ENCODE results near the gene PLA2G6.
A peak's percentile ranks its signal among the peaks of the same experiment; 100 is the strongest.
"Not testable (repeated sequence)": the region's sequence is repeated elsewhere in the genome, so short reads cannot be mapped to it uniquely, and the experiment has no call there.

PLA2G6 gene

GRCh38 chr22:38129021-38129420 lies 52.6 kb downstream of the PLA2G6 start:
- DNase-seq: no peak

DNA sequence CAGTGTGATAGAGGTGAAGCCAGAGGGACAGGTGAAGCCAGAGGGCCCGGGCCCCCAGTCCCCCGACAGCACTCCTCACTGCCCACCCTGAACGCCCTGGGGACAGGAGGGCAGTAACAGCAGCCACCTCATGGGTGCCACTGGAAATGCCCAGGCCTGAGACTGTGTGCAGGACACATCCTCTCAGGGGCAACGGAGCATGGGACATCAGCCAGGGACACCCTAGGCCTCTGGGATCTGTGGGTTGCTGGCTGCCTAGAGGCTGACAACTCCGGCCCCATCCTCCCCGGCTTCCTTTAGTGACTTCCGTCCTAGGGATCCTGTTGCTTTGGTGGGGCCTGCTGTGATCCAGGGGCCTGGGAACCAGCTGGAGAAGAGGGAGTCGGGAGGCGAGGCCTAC lies 53.8 kb downstream of the PLA2G6 start:
- no peak for DNase-seq

DNA sequence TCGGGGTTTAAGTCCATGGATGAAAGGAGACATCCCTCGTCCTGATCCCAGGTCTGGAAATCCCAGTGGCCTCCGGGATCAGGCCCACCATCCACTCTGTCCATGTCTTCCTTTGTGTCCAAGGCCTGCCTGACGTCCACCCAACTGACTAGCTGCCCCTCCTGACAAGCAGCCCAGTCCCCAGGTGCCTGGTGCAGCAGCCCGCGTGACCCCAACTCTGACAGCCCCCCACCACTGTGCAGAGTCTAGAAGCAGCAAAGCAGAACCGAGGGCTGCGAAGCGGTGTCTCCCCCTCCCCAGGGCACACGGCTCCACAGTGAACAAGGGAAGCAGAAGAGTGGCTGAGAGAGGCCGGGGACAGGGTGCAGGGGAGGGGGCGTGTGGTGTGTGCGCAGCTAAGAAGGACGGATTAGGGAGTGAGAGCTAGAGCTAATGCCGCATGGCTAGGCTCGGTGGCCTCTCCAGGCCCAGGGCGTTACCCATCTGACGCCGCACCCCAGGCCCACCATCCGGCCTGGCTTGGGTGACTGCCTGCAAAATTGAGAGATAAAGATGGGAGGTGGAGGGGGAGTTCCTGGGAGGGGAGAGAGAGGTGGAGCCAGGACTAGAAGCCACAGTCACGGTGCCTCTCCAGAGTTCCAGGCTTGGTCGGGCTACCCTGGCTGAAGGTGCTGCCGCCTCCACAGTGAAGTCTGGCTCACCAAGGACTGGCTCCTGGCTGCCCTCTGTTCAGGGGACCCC lies 54.5 kb downstream of the PLA2G6 start:
- no peak for DNase-seq

- DNase-seq: no peak
Measured at GRCh38 chr22:38125751-38126201, 55.9 kb downstream of the PLA2G6 start.

GRCh38 chr22:38125038-38125610 lies 56.5 kb downstream of the PLA2G6 start:
- DNase-seq: no peak

- DNase-seq: no peak
Measured at GRCh38 chr22:38124236-38124974, 57.2 kb downstream of the PLA2G6 start.

GRCh38 chr22:38122616-38123015 lies 59.0 kb downstream of the PLA2G6 start:
- DNase-seq: no peak

- no peak for DNase-seq
Measured at GRCh38 chr22:38120359-38121110, 61.1 kb downstream of the PLA2G6 start.

GRCh38 chr22:38118747-38119146 lies 62.9 kb downstream of the PLA2G6 start:
- not testable (repeated sequence) for DNase-seq

DNA sequence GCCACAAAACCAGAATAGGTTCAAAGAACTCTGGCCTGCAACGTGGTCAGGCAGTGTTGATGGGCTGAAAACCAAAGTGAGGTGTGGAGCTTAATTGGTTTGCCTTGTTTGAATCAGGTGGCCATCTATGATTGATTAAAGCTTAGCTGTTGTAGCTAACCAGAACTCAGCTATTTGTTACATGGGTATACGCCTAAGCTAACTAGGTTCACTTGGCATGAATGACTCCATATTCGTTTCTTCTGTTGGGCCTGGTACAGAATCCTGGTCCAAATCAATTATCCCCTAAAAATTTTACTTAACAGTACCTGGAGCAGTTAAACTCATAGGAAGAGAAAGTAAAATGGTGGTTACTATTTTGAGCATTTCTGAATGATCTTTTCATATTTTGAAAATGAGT lies 63.4 kb downstream of the PLA2G6 start:
- DNase-seq: no peak

DNA sequence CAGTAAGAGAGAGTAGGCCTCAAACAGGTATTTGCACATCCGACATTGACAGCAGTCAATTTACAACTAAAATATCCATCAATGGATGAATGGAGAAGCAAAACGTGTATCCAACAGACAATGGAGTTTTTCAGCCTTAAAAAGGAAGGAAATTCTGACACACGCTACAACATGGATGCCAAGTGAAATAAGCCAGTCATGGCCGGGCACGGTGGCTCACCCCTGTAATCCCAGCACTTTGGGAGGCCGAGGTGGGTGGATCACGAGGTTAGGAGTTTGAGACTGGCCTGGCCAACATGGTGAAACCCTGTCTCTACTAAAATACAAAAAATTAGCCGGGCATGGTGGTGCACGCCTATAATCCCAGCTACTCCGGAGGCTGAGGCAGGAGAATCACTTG lies 64.1 kb downstream of the PLA2G6 start:
- not testable (repeated sequence) for DNase-seq

DNA sequence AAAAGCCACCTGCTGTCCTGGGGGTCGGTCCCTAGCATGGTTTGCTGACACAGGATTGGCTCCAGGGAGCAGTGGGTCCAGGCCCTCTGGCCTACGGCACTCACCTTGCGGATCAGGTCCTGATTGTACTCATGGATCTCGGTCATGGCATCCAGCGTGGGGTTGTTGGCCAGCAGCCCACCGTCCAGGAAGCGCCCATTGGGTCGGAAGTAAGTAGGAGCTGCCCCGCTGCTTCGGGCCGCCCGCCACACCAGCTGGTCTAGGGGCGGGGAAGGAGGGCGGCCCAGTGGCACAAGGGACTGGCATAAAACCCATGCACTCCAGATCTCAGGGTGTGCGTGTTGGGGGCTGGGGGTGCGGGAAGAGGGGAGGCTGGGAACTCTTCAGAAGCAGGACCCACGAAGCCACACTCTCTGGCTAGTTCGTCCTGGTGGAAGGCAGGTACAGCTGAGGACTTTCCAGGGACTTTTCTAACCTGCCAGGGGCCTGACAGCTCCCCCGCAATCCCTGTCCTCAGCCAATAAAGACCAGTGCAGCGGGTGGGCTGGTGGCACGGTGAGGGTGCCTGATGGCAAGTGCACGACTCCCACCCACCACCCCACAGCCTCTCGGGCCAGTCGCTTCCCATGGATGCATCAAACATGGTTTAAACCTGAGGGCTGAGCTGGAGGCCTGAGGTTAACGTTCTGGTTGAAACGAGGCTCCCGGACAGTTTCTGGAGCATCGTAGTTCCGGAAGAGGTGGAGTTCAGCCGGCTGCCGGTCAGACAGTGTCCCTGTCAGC lies 66.0 kb downstream of the PLA2G6 start:
- DNase-seq: no peak

DNA sequence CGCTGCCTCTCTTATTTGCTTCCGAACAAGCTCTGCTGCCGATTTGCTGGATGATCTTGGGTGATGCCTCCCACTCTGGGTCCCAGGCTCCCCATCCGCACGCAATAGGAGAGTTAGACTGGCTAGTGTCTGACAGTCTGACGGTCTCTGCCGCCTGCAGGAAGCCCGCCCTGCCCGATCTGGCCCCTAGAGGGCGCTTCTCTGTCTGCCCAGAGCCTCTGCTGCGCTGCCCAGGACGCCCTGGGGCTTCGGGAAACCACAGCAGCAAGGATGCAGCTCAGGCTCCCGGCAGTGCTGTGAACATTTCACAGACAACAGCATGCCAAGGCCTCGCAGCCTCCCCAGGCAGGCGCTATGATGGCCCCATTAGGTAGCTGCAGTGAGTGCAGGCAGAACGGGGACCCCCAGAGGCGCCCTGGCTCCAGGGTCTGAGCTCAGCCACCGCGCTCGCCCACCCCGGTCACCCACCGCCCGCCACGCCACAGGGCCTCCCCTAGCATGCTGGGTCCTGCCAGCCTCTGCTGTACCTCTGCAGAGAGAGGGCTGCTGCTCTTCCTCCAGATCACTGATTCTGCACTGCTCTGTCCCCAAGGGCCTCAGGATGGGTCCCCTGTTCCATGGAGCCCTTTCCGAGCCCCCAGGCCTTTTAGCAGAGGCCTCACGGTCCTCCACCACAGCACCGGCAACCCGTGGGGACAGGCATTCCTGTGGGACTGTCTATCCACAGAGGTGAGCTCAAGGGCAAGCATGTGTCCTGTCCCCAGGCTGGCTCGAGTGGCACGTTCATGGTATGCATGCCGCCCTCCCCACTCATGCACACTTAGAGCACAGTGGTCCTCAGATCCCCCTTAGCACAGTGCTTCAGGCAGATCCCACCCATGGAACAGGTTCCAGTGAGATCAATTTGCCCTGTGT lies 66.9 kb downstream of the PLA2G6 start:
- peak; percentile 22 for DNase-seq

- DNase-seq: no peak
Measured at GRCh38 chr22:38112381-38112780, 69.2 kb downstream of the PLA2G6 start.

- no peak for DNase-seq
Measured at GRCh38 chr22:38111925-38112355, 69.7 kb downstream of the PLA2G6 start.

GRCh38 chr22:38110863-38111852 lies 70.5 kb downstream of the PLA2G6 start:
- DNase-seq: no peak

DNA sequence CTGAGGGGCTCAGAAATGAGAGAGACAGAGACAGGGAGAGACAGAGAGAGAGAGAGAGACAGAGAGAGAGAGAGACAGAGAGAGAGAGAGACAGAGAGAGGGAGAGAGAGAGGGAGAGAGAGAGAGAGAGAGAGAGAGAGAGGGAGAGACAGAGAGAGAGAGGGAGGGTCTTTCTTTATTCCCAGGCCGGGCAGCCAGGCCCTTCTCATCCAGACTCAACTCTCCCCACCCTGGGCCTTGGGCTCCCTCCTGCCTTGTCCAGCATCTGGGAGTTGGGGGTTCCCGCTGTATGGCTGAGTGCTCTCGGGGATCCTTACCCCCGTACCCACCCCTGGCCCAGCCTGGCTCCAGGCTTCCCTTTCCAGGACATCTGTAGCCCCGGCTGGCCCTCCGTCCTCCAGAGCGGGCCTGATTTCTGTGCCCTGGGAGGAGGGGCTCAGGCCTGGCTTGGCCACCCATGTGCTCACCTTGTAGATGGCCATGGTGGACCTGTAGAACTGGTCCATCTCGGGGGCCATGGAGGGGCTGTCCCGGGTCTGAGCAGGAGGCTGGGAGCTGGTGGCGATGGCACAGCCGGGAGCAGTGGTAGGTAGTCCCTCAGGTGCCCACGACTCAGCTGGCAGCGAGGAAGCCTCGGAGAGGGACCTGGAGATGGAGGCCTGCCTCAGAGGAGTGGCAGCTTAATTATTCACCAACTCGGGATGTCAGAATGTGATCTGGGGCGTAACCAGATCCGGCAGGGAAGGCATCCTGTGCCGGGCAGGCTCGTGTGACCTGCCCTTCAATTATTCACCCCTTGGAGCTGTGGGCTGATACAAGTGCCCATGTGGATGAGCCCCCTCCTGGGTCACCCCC lies 71.4 kb downstream of the PLA2G6 start, which contains the start of gene BAIAP2L2:
Gene BAIAP2L2 (minus strand): TSS at position 677 of the 855 bp plus-strand sequence. CDS start 159 bp downstream, at position 518.
- no peak for DNase-seq

DNA sequence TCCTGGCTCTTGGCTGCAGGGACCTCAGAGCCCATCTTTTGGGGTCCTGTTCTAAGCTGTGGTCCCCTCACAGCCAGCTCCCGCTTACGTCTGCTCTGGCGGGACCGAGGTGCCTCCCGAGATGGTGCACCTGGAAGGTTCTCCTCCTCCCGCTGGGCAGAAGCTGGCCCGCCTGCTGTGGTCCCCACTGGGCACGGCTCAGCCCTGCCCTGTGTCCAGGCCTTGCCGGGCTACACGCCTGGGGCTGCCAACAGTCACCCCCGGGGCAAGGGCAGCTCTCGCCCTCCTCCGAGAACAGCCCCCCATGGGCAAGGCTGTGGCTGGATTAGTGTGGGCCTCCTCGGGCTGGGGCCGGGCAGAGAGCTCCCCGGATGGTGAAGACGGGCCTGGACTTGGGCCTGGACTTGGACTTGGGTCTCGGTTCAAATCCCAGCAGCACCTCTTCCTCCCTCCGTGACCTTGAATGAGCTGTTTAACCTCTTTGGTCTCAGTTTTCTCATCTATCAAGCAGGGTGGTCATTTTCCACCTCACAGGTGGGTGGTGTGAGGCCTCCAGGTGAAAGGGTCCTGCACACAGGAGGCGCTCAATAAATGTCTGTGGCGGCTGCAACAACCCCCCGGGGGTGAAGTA lies 72.1 kb downstream of the PLA2G6 start:
- no peak for DNase-seq

All from NCI-H2107 (cell line).